Fibroblast of villous mesenchyme (primary cell): Measurements from ENCODE around the gene SORL1. TPM values are rescaled to one million over a fixed set of nuclear protein-coding genes. Genes with fewer than 3 reads are reported as not detected.
A peak's percentile ranks its signal among the peaks of the same experiment; 100 is the strongest.

ENCODE experiments used
- DNase-seq: peaks from one replicate; pipeline ENCODE4 v3.0.0-alpha.2; 2010; ENCODE audit warnings: low read depth
- H3K4me3 ChIP-seq: 2 replicates; pipeline ENCODE4 v1.5.1; 2011; ENCODE audit warnings: low read depth, mild to moderate bottlenecking, low read length
- CTCF ChIP-seq: IDR thresholded peaks from 2 replicates; pipeline ENCODE4 v1.5.1; 2012; ENCODE audit warnings: low read depth, mild to moderate bottlenecking, low read length; ENCODE audit not compliant: insufficient read depth
- total RNA-seq: library from RNA; depleted of rRNA; stranded (reverse); fragments of >200 nt; gene quantifications from 2 replicates; pipeline ENCODE4 v1.2.3, GENCODE V29; 2012

SORL1 gene
- total RNA-seq, 1 donor: 0.43 TPM

GRCh38 chr11:121465709-121466062, 13.6 kb downstream of the SORL1 start:
- TF ChIP-seq CTCF: no peak
- no peak for DNase-seq
- no peak overlapping the region for H3K4me3 ChIP-seq

- DNase-seq: peak; percentile 92
- TF ChIP-seq CTCF: no peak
- no peak overlapping the region for H3K4me3 ChIP-seq
Measured at GRCh38 chr11:121466063-121466794, 14.1 kb downstream of the SORL1 start.

GRCh38 chr11:121467471-121467870, 15.4 kb downstream of the SORL1 start:
- TF ChIP-seq CTCF: no peak
- no peak for DNase-seq
- H3K4me3 ChIP-seq: no peak overlapping the region

- TF ChIP-seq CTCF: no peak
- H3K4me3 ChIP-seq: no peak overlapping the region
- no peak for DNase-seq
Measured at GRCh38 chr11:121467965-121468364, 15.9 kb downstream of the SORL1 start.

- no peak for TF ChIP-seq CTCF
- no peak for DNase-seq
- H3K4me3 ChIP-seq: no peak overlapping the region
Measured at GRCh38 chr11:121469910-121470309, 17.8 kb downstream of the SORL1 start.

GRCh38 chr11:121471167-121471566, 19.1 kb downstream of the SORL1 start:
- TF ChIP-seq CTCF: no peak
- DNase-seq: no peak
- no peak overlapping the region for H3K4me3 ChIP-seq

- H3K4me3 ChIP-seq: no peak overlapping the region
- no peak for TF ChIP-seq CTCF
- no peak for DNase-seq
Measured at GRCh38 chr11:121472312-121472711, 20.2 kb downstream of the SORL1 start.
